BLaER1 (cell line): ENCODE results near the gene TM4SF18.

Experiments used
- H3K27ac ChIP-seq: shearing (Covaris generic); formaldehyde crosslinking; 2 replicates; pipeline ENCODE4 v1.8.1; 2022
- H3K27me3 ChIP-seq: shearing (Covaris generic); formaldehyde crosslinking; 2 replicates; pipeline ENCODE4 v1.8.1; 2022
- H3K36me3 ChIP-seq: shearing (Covaris generic); formaldehyde crosslinking; 2 replicates; pipeline ENCODE4 v1.8.1; 2022
- H3K4me1 ChIP-seq: shearing (Covaris generic); formaldehyde crosslinking; 2 replicates; pipeline ENCODE4 v1.8.1; 2022
- H3K4me2 ChIP-seq: shearing (Covaris generic); formaldehyde crosslinking; 2 replicates; pipeline ENCODE4 v1.8.1; 2022
- H3K4me3 ChIP-seq: shearing (Covaris generic); formaldehyde crosslinking; 2 replicates; pipeline ENCODE4 v1.8.1; 2022
- H3K9ac ChIP-seq: shearing (Covaris generic); formaldehyde crosslinking; 2 replicates; pipeline ENCODE4 v1.8.1; 2022
- H3K9me3 ChIP-seq: shearing (Covaris generic); formaldehyde crosslinking; 2 replicates; pipeline ENCODE4 v1.8.1; 2022
- H4K20me1 ChIP-seq: shearing (Covaris generic); formaldehyde crosslinking; 2 replicates; pipeline ENCODE4 v1.8.1; 2022
- Cebpa-rat ChIP-seq: shearing (Covaris generic); IDR thresholded peaks from 2 replicates; pipeline ENCODE4 v1.8.1; 2022

TM4SF18 gene

DNA sequence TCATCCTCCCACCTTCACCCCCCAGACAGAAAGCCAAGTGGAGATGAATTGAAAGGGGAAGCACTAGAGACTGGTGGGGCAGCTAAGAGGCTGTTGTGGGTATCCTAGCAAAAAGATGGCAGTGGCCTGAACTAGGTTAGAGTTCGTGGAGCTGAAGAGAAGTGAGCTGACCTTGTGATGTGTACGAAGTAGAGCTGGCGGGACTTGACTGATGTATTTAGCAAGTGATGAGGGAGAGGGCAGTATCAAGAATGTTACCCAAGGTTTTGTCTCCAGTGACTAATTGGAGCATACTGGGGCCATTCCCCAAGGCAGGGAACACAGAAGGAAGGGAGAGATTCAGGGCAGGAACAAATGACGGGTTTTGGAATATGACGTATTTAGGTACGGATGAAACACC lies 61.8 kb downstream of the TM4SF18 start:
- no peak overlapping the region for H3K9ac ChIP-seq
- no peak for TF ChIP-seq Cebpa-rat
- H4K20me1 ChIP-seq, result no peaks in the 10 kb centered on the region

GRCh38 chr3:149270180-149270579 lies 63.3 kb downstream of the TM4SF18 start:
- Histone ChIP-seq H3K4me2 (no peak overlapping the region), H3K27me3 (no peaks in the 10 kb centered on the region), H3K9ac (no peak overlapping the region)

More for the DNA sequence above, 61.8 kb downstream of the TM4SF18 start:
- H3K9me3 ChIP-seq, result no peaks in the 10 kb centered on the region
- no peaks in the 10 kb centered on the region for H3K36me3 ChIP-seq
- H3K4me1 ChIP-seq, result peaks cover 9% of the 10 kb centered on the region; the same call in 1 of the 2 replicates
- H3K4me3 ChIP-seq, result no peak overlapping the region
- H3K27me3 ChIP-seq, result no peaks in the 10 kb centered on the region
- H3K27ac ChIP-seq, result no peak overlapping the region
- no peak overlapping the region for H3K4me2 ChIP-seq

DNA sequence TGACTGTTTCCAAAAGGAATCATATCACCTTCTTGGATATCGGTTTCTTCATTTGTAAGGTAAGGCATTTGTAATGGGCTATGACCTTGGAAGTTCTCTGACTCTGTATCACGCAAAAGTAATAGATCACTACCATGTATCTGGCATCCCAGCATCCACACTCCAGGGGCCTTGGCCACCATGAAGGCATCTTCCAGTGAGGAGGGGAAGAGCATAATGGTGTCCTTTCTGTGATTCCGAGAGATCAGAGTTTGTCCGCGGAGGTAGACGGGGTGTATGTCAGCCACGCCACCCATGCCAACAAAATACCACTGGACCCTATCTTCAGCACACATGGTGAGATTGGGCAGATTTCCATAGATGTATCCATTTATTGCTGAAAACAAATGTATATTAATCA lies 63.7 kb downstream of the TM4SF18 start:
- H3K4me1 ChIP-seq, result peaks cover 7% of the 10 kb centered on the region; the same call in 1 of the 2 replicates
- no peak overlapping the region for H3K27ac ChIP-seq
- H3K4me3 ChIP-seq, result no peak overlapping the region
- H3K9ac ChIP-seq, result no peak overlapping the region
- no peak for TF ChIP-seq Cebpa-rat
- no peak overlapping the region for H3K4me2 ChIP-seq
- no peaks in the 10 kb centered on the region for H4K20me1 ChIP-seq
- no peaks in the 10 kb centered on the region for H3K36me3 ChIP-seq
- no peaks in the 10 kb centered on the region for H3K9me3 ChIP-seq
- H3K27me3 ChIP-seq, result no peaks in the 10 kb centered on the region

More at GRCh38 chr3:149270180-149270579, 63.3 kb downstream of the TM4SF18 start:
- no peak for TF ChIP-seq Cebpa-rat
- H3K9me3 ChIP-seq, result no peaks in the 10 kb centered on the region
- H3K4me1 ChIP-seq, result peaks cover 7% of the 10 kb centered on the region; the same call in 1 of the 2 replicates
- no peaks in the 10 kb centered on the region for H4K20me1 ChIP-seq
- H3K27ac ChIP-seq, result no peak overlapping the region
- no peaks in the 10 kb centered on the region for H3K36me3 ChIP-seq
- H3K4me3 ChIP-seq, result no peak overlapping the region
